ENCODE data around the gene LFNG.

Gene LFNG

GRCh38 chr7:2522780-2523433, 3.3 kb downstream of the LFNG start:
- TF ChIP-seq, protein P1, sequence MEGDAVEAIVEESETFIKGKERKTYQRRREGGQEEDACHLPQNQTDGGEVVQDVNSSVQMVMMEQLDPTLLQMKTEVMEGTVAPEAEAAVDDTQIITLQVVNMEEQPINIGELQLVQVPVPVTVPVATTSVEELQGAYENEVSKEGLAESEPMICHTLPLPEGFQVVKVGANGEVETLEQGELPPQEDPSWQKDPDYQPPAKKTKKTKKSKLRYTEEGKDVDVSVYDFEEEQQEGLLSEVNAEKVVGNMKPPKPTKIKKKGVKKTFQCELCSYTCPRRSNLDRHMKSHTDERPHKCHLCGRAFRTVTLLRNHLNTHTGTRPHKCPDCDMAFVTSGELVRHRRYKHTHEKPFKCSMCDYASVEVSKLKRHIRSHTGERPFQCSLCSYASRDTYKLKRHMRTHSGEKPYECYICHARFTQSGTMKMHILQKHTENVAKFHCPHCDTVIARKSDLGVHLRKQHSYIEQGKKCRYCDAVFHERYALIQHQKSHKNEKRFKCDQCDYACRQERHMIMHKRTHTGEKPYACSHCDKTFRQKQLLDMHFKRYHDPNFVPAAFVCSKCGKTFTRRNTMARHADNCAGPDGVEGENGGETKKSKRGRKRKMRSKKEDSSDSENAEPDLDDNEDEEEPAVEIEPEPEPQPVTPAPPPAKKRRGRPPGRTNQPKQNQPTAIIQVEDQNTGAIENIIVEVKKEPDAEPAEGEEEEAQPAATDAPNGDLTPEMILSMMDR (IDR thresholded peaks at IDR 0.05; ENCODE audit: insufficient read depth, missing control alignments), result no peak
- DNase-seq (ENCODE audit: insufficient read length, low spot score) (no peak), FAIRE-seq (no peak)

DNA sequence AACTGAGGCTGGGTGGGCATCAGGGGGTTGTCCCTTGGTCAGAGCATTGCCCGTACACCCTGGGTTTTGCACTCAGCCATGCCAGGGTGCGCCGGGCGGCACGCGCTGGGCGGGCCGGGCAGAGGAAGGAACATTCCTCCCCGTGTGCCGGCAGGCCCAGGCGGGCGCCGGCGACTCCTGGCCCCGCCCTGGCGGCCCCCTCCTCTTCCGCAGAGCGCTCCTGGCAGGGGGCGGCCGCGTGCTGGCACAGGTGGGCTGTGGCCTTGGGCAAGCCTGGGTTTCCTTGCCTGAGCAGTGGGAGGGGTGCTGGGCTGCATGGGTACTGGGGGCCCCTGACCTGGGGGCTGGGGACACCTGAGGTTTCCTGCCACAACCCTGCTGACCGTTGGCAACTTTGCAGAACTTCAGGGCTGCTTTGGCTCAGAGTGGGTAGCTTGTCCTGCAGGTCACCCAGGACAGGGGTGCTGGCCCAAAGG, 3.9 kb downstream of the LFNG start:
- TF ChIP-seq, protein P1 (IDR thresholded peaks at IDR 0.05; ENCODE audit: insufficient read depth, missing control alignments), result no peak
- DNase-seq (ENCODE audit: insufficient read length, low spot score) (no peak), FAIRE-seq (no peak)

DNA sequence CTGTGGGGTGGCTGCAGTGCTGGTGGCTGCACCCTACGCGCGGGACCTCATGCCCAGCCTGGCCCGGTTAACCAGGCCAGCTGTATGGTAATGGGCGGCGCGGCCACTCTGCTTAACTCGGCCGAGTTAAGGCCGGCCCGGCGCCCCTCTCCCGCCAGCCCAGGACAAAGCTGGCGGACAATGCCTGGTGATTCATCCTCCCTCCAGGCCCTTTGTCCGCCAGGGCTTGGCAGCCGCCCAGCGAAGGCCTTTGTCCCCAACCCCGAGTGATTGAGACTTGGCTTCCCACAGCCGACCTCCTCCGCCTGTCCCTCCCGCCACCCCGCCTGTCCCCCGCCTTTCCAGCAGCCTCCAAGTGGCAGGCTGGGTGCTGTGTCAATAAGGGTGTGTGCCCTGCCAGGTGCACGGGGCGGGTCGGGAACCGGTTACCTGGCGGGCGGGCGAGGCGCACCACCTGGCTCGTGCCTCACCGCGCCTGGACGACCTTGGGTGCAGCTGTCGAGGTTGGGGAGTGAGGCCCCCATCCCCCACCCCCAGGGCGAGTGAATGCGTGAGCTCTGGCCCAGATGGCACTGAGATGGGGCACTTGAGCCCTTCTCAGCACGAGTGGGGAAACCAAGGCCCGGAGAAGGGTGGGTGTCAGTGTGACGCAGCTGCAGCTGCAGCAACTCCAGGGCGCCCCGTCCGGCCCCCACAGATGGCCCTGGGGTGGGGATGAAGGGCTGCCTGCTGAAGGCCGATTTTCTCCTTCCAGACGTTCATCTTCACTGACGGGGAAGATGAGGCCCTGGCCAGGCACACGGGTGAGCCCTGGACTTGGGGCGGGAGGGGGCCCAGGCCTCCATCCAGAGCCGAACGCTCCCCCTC, 4.6 kb downstream of the LFNG start:
- FAIRE-seq (no peak), DNase-seq (ENCODE audit: insufficient read length, low spot score) (no peak)
- TF ChIP-seq, protein P1 (IDR thresholded peaks at IDR 0.05; ENCODE audit: insufficient read depth, missing control alignments), result no peak

GRCh38 chr7:2524808-2525657, 5.5 kb downstream of the LFNG start:
- TF ChIP-seq, protein P1 (IDR thresholded peaks at IDR 0.05; ENCODE audit: insufficient read depth, missing control alignments), result no peak
- no peak for FAIRE-seq

DNA sequence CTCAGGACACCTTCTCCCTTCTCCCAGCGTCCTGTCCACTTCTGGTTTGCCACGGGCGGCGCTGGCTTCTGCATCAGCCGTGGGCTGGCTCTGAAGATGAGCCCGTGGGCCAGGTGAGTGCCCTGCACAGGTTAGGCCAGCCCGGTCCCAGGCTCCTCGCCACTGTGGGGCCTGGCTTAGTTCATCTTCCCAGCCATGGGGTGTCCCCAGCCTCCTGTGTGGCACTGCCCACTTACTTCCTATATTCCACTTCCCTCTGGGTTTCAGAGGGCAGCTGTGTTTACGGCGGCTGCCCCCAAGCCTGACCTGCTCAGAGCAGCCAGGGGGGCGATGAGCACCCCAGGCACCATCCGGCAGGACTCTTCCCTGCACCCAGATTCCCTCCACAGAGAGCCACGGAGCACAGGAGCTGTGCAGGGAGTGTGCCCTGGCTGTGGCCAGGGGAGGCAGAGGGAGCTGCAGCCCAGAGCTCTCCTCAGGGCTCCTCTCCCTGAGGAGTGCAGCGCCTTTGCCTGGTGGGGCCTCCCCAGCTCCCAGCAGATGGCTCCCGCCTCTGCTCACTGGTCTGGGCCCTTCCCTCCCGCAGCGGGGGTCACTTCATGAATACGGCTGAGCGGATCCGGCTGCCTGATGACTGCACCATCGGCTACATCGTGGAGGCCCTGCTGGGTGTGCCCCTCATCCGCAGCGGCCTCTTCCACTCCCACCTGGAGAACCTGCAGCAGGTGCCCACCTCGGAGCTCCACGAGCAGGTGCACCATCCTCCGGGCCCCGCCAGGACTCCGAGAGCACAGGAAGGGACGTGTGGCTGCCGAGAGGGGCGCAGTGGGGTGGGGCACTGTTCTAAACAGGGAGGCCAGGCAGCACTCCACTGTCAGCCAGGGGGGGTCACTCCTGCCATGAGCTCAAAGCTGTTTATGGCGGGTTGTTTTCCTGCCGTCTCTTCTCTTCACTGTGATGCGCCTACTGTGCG, 6.4 kb downstream of the LFNG start:
- TF ChIP-seq, protein P1 (IDR thresholded peaks at IDR 0.05; ENCODE audit: insufficient read depth, missing control alignments), result no peak
- FAIRE-seq, result no peak
- no peak for DNase-seq (ENCODE audit: insufficient read length, low spot score)

More at GRCh38 chr7:2524808-2525657, 5.5 kb downstream of the LFNG start:
- DNase-seq (ENCODE audit: insufficient read length, low spot score), result no peak

All from D721Med (cell line).